ENCODE data around the gene NUAK2.

Gene NUAK2

GRCh38 chr1:205339197-205339702 lies 17.7 kb upstream of the NUAK2 start:
- Histone ChIP-seq H3K9ac (ENCODE audit: low read length) (no peak overlapping the region), H3F3A (ENCODE audit: insufficient read depth) (no peaks in the 10 kb centered on the region), H3K9me3 (ENCODE audit: insufficient read depth, low read length) (no peaks in the 10 kb centered on the region), H3K79me2 (ENCODE audit: insufficient read depth, low read length) (no peaks in the 10 kb centered on the region), H3K36me3 (ENCODE audit: low read length) (no peaks in the 10 kb centered on the region), H3K9me2 (replicated peaks; ENCODE audit: insufficient read depth, low read length) (no peaks in the 10 kb centered on the region), H4K20me1 (ENCODE audit: low read depth, low read length) (no peaks in the 10 kb centered on the region), H3K27me3 (ENCODE audit: low read length) (no peaks in the 10 kb centered on the region), H3K4me3 (ENCODE audit: insufficient read depth, low read length, poor library complexity, severe bottlenecking) (no peak overlapping the region), H3K4me2 (ENCODE audit: low read depth, low read length, poor library complexity, severe bottlenecking) (no peak overlapping the region), H3K27ac (ENCODE audit: low read depth, low read length) (no peak overlapping the region), H2AFZ (ENCODE audit: low read depth, low read length, severe bottlenecking) (no peak overlapping the region)
- TF ChIP-seq CTCF (IDR thresholded peaks at IDR 0.05; ENCODE audit: insufficient read depth, low read length, poor library complexity, severe bottlenecking) (no peak), EZH2phosphoT487 (conservative IDR thresholded peaks at IDR 0.05; ENCODE audit: low read length) (no peak)

GRCh38 chr1:205338011-205338410 lies 16.5 kb upstream of the NUAK2 start:
- no peaks in the 10 kb centered on the region for H3K36me3 ChIP-seq (ENCODE audit: low read length)
- H3K27ac ChIP-seq (ENCODE audit: low read depth, low read length), result no peak overlapping the region
- H3K79me2 ChIP-seq (ENCODE audit: insufficient read depth, low read length), result no peaks in the 10 kb centered on the region
- TF ChIP-seq CTCF (IDR thresholded peaks at IDR 0.05; ENCODE audit: insufficient read depth, low read length, poor library complexity, severe bottlenecking) (no peak), EZH2phosphoT487 (conservative IDR thresholded peaks at IDR 0.05; ENCODE audit: low read length) (no peak)
- H3K27me3 ChIP-seq (ENCODE audit: low read length), result no peaks in the 10 kb centered on the region
- no peaks in the 10 kb centered on the region for H3K9me2 ChIP-seq (replicated peaks; ENCODE audit: insufficient read depth, low read length)
- no peaks in the 10 kb centered on the region for H3K9me3 ChIP-seq (ENCODE audit: insufficient read depth, low read length)
- H3K4me2 ChIP-seq (ENCODE audit: low read depth, low read length, poor library complexity, severe bottlenecking), result no peak overlapping the region
- H3K4me3 ChIP-seq (ENCODE audit: insufficient read depth, low read length, poor library complexity, severe bottlenecking), result no peak overlapping the region
- H3F3A ChIP-seq (ENCODE audit: insufficient read depth), result no peaks in the 10 kb centered on the region
- no peak overlapping the region for H2AFZ ChIP-seq (ENCODE audit: low read depth, low read length, severe bottlenecking)
- no peak overlapping the region for H3K9ac ChIP-seq (ENCODE audit: low read length)
- no peaks in the 10 kb centered on the region for H4K20me1 ChIP-seq (ENCODE audit: low read depth, low read length)

- no peak for TF ChIP-seq EZH2phosphoT487 (conservative IDR thresholded peaks at IDR 0.05; ENCODE audit: low read length)
- TF ChIP-seq CTCF (IDR thresholded peaks at IDR 0.05; ENCODE audit: insufficient read depth, low read length, poor library complexity, severe bottlenecking), result no peak
- H3K27ac ChIP-seq (ENCODE audit: low read depth, low read length), result no peak overlapping the region
- H3K27me3 ChIP-seq (ENCODE audit: low read length), result no peaks in the 10 kb centered on the region
- H2AFZ ChIP-seq (ENCODE audit: low read depth, low read length, severe bottlenecking), result no peak overlapping the region
- no peak overlapping the region for H3K4me3 ChIP-seq (ENCODE audit: insufficient read depth, low read length, poor library complexity, severe bottlenecking)
- no peak overlapping the region for H3K9ac ChIP-seq (ENCODE audit: low read length)
- H3K9me3 ChIP-seq (ENCODE audit: insufficient read depth, low read length), result no peaks in the 10 kb centered on the region
- no peaks in the 10 kb centered on the region for H3K9me2 ChIP-seq (replicated peaks; ENCODE audit: insufficient read depth, low read length)
- no peaks in the 10 kb centered on the region for H3F3A ChIP-seq (ENCODE audit: insufficient read depth)
- H3K79me2 ChIP-seq (ENCODE audit: insufficient read depth, low read length), result no peaks in the 10 kb centered on the region
- H4K20me1 ChIP-seq (ENCODE audit: low read depth, low read length), result no peaks in the 10 kb centered on the region
- H3K36me3 ChIP-seq (ENCODE audit: low read length), result no peaks in the 10 kb centered on the region
- no peak overlapping the region for H3K4me2 ChIP-seq (ENCODE audit: low read depth, low read length, poor library complexity, severe bottlenecking)
Observed at GRCh38 chr1:205337481-205337880, 15.9 kb upstream of the NUAK2 start.

All from SU-DHL-6 (cell line).